ENCODE results near the gene PAXIP1. TPM values are rescaled to one million over a fixed set of nuclear protein-coding genes. Genes with fewer than 3 reads are reported as not detected.

Gene PAXIP1
- total RNA-seq, 1 experiment from 2014 or later, result 32.1 TPM

GRCh38 chr7:154973381-154973780 lies 29.5 kb downstream of the PAXIP1 start:
- CTCF ChIA-PET, result interaction anchor here (0.5 kb wide), 1 partner anchor 20 kb away, joined by 12 read pairs; no protein-coding TSS in a partner anchor

GRCh38 chr7:154968336-154969001 lies 34.5 kb downstream of the PAXIP1 start:
- H3K4me1 ChIP-seq (ENCODE audit: insufficient read depth, low read length, poor library complexity, severe bottlenecking), result no peaks in the 10 kb centered on the region
- no peak overlapping the region for H3K4me3 ChIP-seq (ENCODE audit: low read depth, low read length, poor library complexity, severe bottlenecking)
- TF ChIP-seq, protein P1, sequence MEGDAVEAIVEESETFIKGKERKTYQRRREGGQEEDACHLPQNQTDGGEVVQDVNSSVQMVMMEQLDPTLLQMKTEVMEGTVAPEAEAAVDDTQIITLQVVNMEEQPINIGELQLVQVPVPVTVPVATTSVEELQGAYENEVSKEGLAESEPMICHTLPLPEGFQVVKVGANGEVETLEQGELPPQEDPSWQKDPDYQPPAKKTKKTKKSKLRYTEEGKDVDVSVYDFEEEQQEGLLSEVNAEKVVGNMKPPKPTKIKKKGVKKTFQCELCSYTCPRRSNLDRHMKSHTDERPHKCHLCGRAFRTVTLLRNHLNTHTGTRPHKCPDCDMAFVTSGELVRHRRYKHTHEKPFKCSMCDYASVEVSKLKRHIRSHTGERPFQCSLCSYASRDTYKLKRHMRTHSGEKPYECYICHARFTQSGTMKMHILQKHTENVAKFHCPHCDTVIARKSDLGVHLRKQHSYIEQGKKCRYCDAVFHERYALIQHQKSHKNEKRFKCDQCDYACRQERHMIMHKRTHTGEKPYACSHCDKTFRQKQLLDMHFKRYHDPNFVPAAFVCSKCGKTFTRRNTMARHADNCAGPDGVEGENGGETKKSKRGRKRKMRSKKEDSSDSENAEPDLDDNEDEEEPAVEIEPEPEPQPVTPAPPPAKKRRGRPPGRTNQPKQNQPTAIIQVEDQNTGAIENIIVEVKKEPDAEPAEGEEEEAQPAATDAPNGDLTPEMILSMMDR (conservative IDR thresholded peaks at IDR 0.05; ENCODE audit: low read depth, low read length), result no peak
- TF ChIP-seq EZH2 (IDR thresholded peaks at IDR 0.05; ENCODE audit: borderline replicate concordance, low read depth, low read length, poor library complexity, severe bottlenecking), result no peak
- ChIA-PET CTCF (no interaction called here), POLR2A (ENCODE audit: low non-redundant PET) (no interaction called here)
- intact Hi-C loops (cut with micrococcal nuclease; ENCODE audit: unreplicated experiment), result no loop called here
- H3K36me3 ChIP-seq (ENCODE audit: insufficient read depth, low read length, poor library complexity, severe bottlenecking), result peaks cover 78% of the 10 kb centered on the region
- no peak overlapping the region for H3K27ac ChIP-seq (ENCODE audit: low read depth, low read length, poor library complexity, severe bottlenecking)
- no peak for DNase-seq (ENCODE audit: low spot score)
- H3K27me3 ChIP-seq (replicated peaks; ENCODE audit: insufficient read depth, low read depth, low read length, poor library complexity), result no peaks in the 10 kb centered on the region
- no peaks in the 10 kb centered on the region for H3K9me3 ChIP-seq (ENCODE audit: low read depth, low read length, poor library complexity, severe bottlenecking)
- no TSS peak for BruUV-seq (replicated peaks)

More at GRCh38 chr7:154973381-154973780, 29.5 kb downstream of the PAXIP1 start:
- H3K4me1 ChIP-seq (ENCODE audit: insufficient read depth, low read length, poor library complexity, severe bottlenecking), result no peaks in the 10 kb centered on the region
- H3K27me3 ChIP-seq (replicated peaks; ENCODE audit: insufficient read depth, low read depth, low read length, poor library complexity), result no peaks in the 10 kb centered on the region
- TF ChIP-seq EZH2 (IDR thresholded peaks at IDR 0.05; ENCODE audit: borderline replicate concordance, low read depth, low read length, poor library complexity, severe bottlenecking), result no peak
- TF ChIP-seq, protein P1 (conservative IDR thresholded peaks at IDR 0.05; ENCODE audit: low read depth, low read length), result no peak
- no peaks in the 10 kb centered on the region for H3K9me3 ChIP-seq (ENCODE audit: low read depth, low read length, poor library complexity, severe bottlenecking)
- no TSS peak for BruUV-seq (replicated peaks)
- no peak for DNase-seq (ENCODE audit: low spot score)
- H3K4me3 ChIP-seq (ENCODE audit: low read depth, low read length, poor library complexity, severe bottlenecking), result no peak overlapping the region
- POLR2A ChIA-PET (ENCODE audit: low non-redundant PET), result no interaction called here
- intact Hi-C loops (cut with micrococcal nuclease; ENCODE audit: unreplicated experiment), result no loop called here
- no peak overlapping the region for H3K27ac ChIP-seq (ENCODE audit: low read depth, low read length, poor library complexity, severe bottlenecking)
- peaks cover 52% of the 10 kb centered on the region for H3K36me3 ChIP-seq (ENCODE audit: insufficient read depth, low read length, poor library complexity, severe bottlenecking)

DNA sequence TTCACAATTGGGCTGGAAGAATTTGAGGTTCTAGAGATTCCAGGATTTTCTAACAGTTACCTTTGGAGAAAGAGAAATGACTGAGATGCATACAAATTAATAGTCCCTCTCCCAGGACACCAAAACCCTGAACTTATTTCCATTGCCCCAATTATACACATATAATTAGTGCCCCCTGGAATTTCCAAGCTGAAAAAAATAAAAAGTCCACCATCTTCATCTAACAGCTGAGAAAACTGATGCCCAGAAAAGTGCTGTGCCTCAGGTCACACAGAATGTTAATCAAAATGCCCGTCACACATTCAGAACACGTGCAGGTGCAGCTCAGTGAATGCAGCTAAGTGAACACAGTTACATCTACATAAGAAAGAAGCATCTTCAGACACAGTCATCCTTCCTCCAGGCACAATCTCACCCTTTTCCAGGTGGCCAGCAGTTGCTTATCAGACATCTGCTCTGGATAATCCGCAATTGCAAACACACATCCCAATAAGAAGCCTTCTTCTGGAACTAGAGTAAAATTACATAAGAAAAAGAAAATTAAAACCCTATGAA lies 35.4 kb downstream of the PAXIP1 start:
- Histone ChIP-seq H3K9me3 (ENCODE audit: low read depth, low read length, poor library complexity, severe bottlenecking) (no peaks in the 10 kb centered on the region), H3K27ac (ENCODE audit: low read depth, low read length, poor library complexity, severe bottlenecking) (no peak overlapping the region), H3K4me1 (ENCODE audit: insufficient read depth, low read length, poor library complexity, severe bottlenecking) (no peaks in the 10 kb centered on the region), H3K4me3 (ENCODE audit: low read depth, low read length, poor library complexity, severe bottlenecking) (no peak overlapping the region), H3K27me3 (replicated peaks; ENCODE audit: insufficient read depth, low read depth, low read length, poor library complexity) (no peaks in the 10 kb centered on the region), H3K36me3 (ENCODE audit: insufficient read depth, low read length, poor library complexity, severe bottlenecking) (peaks cover 88% of the 10 kb centered on the region)
- intact Hi-C loops (cut with micrococcal nuclease; ENCODE audit: unreplicated experiment), result no loop called here
- CTCF ChIA-PET, result no interaction called here
- BruUV-seq (replicated peaks), result no TSS peak
- TF ChIP-seq, protein P1 (conservative IDR thresholded peaks at IDR 0.05; ENCODE audit: low read depth, low read length), result no peak
- TF ChIP-seq EZH2 (IDR thresholded peaks at IDR 0.05; ENCODE audit: borderline replicate concordance, low read depth, low read length, poor library complexity, severe bottlenecking), result no peak
- POLR2A ChIA-PET (ENCODE audit: low non-redundant PET), result no interaction called here
- no peak for DNase-seq (ENCODE audit: low spot score)
